Activated T-helper 1 cell treated with anti-CD3 and anti-CD28 coated beads, Interleukin-2, amount 50 U/mL, for 16 hours (primary cell): ENCODE measurements around the gene FAM229B.
A peak's percentile ranks its signal among the peaks of the same experiment; 100 is the strongest.
"Not testable (repeated sequence)": the region's sequence is repeated elsewhere in the genome, so short reads cannot be mapped to it uniquely, and the experiment has no call there.

Experiments used
- DNase-seq, 2 donors: peaks; one replicate each; pipeline ENCODE4 v3.0.0-alpha.2; 2020; ENCODE audit warnings: low read depth in 1 of 2, low spot score in 1 of 2

Gene FAM229B

GRCh38 chr6:112087136-112087911 is at the start of gene FAM229B, which contains the start of gene TUBE1:
FAM229B (plus strand) TSS chr6:112087591; CDS start chr6:112099284, 11,693 bp downstream.
TUBE1 (minus strand) TSS chr6:112087482; CDS start chr6:112087434, 48 bp downstream.
- DNase-seq, result peak; percentile 71 to 77

- no peak for DNase-seq
Measured at GRCh38 chr6:112037783-112038216, 49.6 kb upstream of the FAM229B start.

GRCh38 chr6:112038268-112038667 is 49.1 kb upstream of the FAM229B start:
- no peak for DNase-seq

GRCh38 chr6:112038756-112039430 is 48.5 kb upstream of the FAM229B start:
- DNase-seq, result no peak

GRCh38 chr6:112039431-112039770 is 48.0 kb upstream of the FAM229B start:
- no peak for DNase-seq

GRCh38 chr6:112040956-112041355 is 46.4 kb upstream of the FAM229B start:
- DNase-seq, result no peak

GRCh38 chr6:112041535-112041934 is 45.9 kb upstream of the FAM229B start:
- no peak for DNase-seq

GRCh38 chr6:112043032-112044007 is 44.1 kb upstream of the FAM229B start:
- peak; percentile 81 to 85 for DNase-seq

GRCh38 chr6:112044196-112044595 is 43.2 kb upstream of the FAM229B start:
- DNase-seq, result no peak

GRCh38 chr6:112044856-112045255 is 42.5 kb upstream of the FAM229B start:
- DNase-seq, result no peak

GRCh38 chr6:112047523-112047922 is 39.9 kb upstream of the FAM229B start:
- DNase-seq, result not testable (repeated sequence)

GRCh38 chr6:112049026-112049799 is 38.2 kb upstream of the FAM229B start:
- no peak for DNase-seq

GRCh38 chr6:112049996-112050395 is 37.4 kb upstream of the FAM229B start:
- DNase-seq, result no peak

- no peak for DNase-seq
Measured at GRCh38 chr6:112050429-112050828, 37.0 kb upstream of the FAM229B start.

GRCh38 chr6:112051251-112051740 is 36.1 kb upstream of the FAM229B start:
- DNase-seq, result not testable (repeated sequence)

GRCh38 chr6:112054001-112054400 is 33.4 kb upstream of the FAM229B start, which contains the start of gene CCN6:
CCN6 (plus strand) TSS chr6:112054104; CDS start chr6:112054358, 254 bp downstream.
- no peak for DNase-seq

- DNase-seq, result no peak
Measured at GRCh38 chr6:112054555-112055190, 32.7 kb upstream of the FAM229B start.

GRCh38 chr6:112058243-112059032 is 29.0 kb upstream of the FAM229B start:
- no peak for DNase-seq

- DNase-seq, result no peak
Measured at GRCh38 chr6:112061605-112062004, 25.8 kb upstream of the FAM229B start.
